ENCODE measurements around the gene PRR5. TPM values are rescaled to one million over a fixed set of nuclear protein-coding genes. Genes with fewer than 3 reads are reported as not detected.

PRR5 gene
- total RNA-seq, 1 donor from 2014 or later = 4.0 TPM

- no peaks in the 10 kb centered on the region for H3K4me1 ChIP-seq
- no peak overlapping the region for H3K4me3 ChIP-seq
- peaks cover 16% of the 10 kb centered on the region for H3K27me3 Mint-ChIP-seq (ENCODE audit: insufficient read depth, low read depth)
- no peaks in the 10 kb centered on the region for H3F3A ChIP-seq (ENCODE audit: low read depth)
- no peaks in the 10 kb centered on the region for H3K36me3 ChIP-seq
- H3K4me2 ChIP-seq = no peak overlapping the region
- no peak for DNase-seq (ENCODE audit: low spot score)
- no peaks in the 10 kb centered on the region for H4K20me1 ChIP-seq (ENCODE audit: low read depth)
- H3K9me3 Mint-ChIP-seq = peaks cover 6% of the 10 kb centered on the region
- no peak overlapping the region for H3K4me3 Mint-ChIP-seq
- no peak overlapping the region for H2AFZ ChIP-seq (replicated peaks)
- TF ChIP-seq EZH2 (IDR thresholded peaks at IDR 0.05) (no peak), EZH2phosphoT487 (IDR thresholded peaks at IDR 0.05) (no peak)
- H3K27ac ChIP-seq = no peak overlapping the region
- no peak overlapping the region for H3K27ac Mint-ChIP-seq
- H3K27me3 ChIP-seq = peaks cover 6% of the 10 kb centered on the region
- no peaks in the 10 kb centered on the region for H3K9me3 ChIP-seq (ENCODE audit: low read depth)
- no peaks in the 10 kb centered on the region for H3K79me2 ChIP-seq (ENCODE audit: low read depth)
- H3K9ac ChIP-seq = no peak overlapping the region
- no peaks in the 10 kb centered on the region for H3K36me3 Mint-ChIP-seq
- H3K4me1 Mint-ChIP-seq = no peaks in the 10 kb centered on the region
Observed at GRCh38 chr22:44758344-44758973, 56.5 kb downstream of the PRR5 start.

GRCh38 chr22:44759001-44759400 is 57.0 kb downstream of the PRR5 start:
- H3K9ac ChIP-seq = no peak overlapping the region
- H3F3A ChIP-seq (ENCODE audit: low read depth) = no peaks in the 10 kb centered on the region
- H3K4me1 ChIP-seq = no peaks in the 10 kb centered on the region
- DNase-seq (ENCODE audit: low spot score) = no peak
- no peak overlapping the region for H3K4me3 ChIP-seq
- no peaks in the 10 kb centered on the region for H3K79me2 ChIP-seq (ENCODE audit: low read depth)
- H3K9me3 ChIP-seq (ENCODE audit: low read depth) = no peaks in the 10 kb centered on the region
- Mint-ChIP-seq H3K4me1 (no peaks in the 10 kb centered on the region), H3K4me3 (no peak overlapping the region), H3K27me3 (ENCODE audit: insufficient read depth, low read depth) (peaks cover 11% of the 10 kb centered on the region), H3K9me3 (peaks cover 6% of the 10 kb centered on the region), H3K27ac (no peak overlapping the region), H3K36me3 (no peaks in the 10 kb centered on the region)
- no peaks in the 10 kb centered on the region for H3K36me3 ChIP-seq
- TF ChIP-seq EZH2 (IDR thresholded peaks at IDR 0.05) = no peak
- no peak for TF ChIP-seq EZH2phosphoT487 (IDR thresholded peaks at IDR 0.05)
- TF ChIP-seq CTCF (IDR thresholded peaks at IDR 0.05) = no peak
- H4K20me1 ChIP-seq (ENCODE audit: low read depth) = no peaks in the 10 kb centered on the region
- peaks cover under 1% of the 10 kb centered on the region for H3K27me3 ChIP-seq
- no peak overlapping the region for H2AFZ ChIP-seq (replicated peaks)
- no peak overlapping the region for H3K4me2 ChIP-seq
- H3K27ac ChIP-seq = no peak overlapping the region

GRCh38 chr22:44759430-44760310 is 57.7 kb downstream of the PRR5 start:
- H4K20me1 ChIP-seq (ENCODE audit: low read depth) = no peaks in the 10 kb centered on the region
- peak overlapping the region; percentile 68 for H3K27ac Mint-ChIP-seq
- H3K9me3 Mint-ChIP-seq = peaks cover 4% of the 10 kb centered on the region
- no peak overlapping the region for H2AFZ ChIP-seq (replicated peaks)
- no peaks in the 10 kb centered on the region for H3K36me3 ChIP-seq
- H3F3A ChIP-seq (ENCODE audit: low read depth) = no peaks in the 10 kb centered on the region
- H3K4me1 Mint-ChIP-seq = peaks cover 3% of the 10 kb centered on the region
- no peak overlapping the region for H3K4me3 Mint-ChIP-seq
- H3K79me2 ChIP-seq (ENCODE audit: low read depth) = no peaks in the 10 kb centered on the region
- H3K36me3 Mint-ChIP-seq = no peaks in the 10 kb centered on the region
- no peak overlapping the region for H3K27ac ChIP-seq
- no peaks in the 10 kb centered on the region for H3K9me3 ChIP-seq (ENCODE audit: low read depth)
- no peak overlapping the region for H3K4me3 ChIP-seq
- no peak overlapping the region for H3K4me2 ChIP-seq
- no peaks in the 10 kb centered on the region for H3K27me3 ChIP-seq
- TF ChIP-seq CTCF (IDR thresholded peaks at IDR 0.05) = no peak
- TF ChIP-seq EZH2phosphoT487 (IDR thresholded peaks at IDR 0.05) = no peak
- TF ChIP-seq EZH2 (IDR thresholded peaks at IDR 0.05) = no peak
- H3K4me1 ChIP-seq = peaks cover under 1% of the 10 kb centered on the region
- no peak overlapping the region for H3K9ac ChIP-seq
- DNase-seq (ENCODE audit: low spot score) = no peak
- H3K27me3 Mint-ChIP-seq (ENCODE audit: insufficient read depth, low read depth) = peaks cover 10% of the 10 kb centered on the region
